PFSK-1 (cell line): ENCODE data around the gene CCDC192.

Source experiments
- FOXP2 ChIP-seq: optimal IDR thresholded peaks from 2 replicates; pipeline ENCODE3; 2011; ENCODE audit warnings: borderline replicate concordance, control low read depth, inconsistent platforms; ENCODE audit not compliant: insufficient read depth; ENCODE audit errors: extremely low read length, extremely low read depth
- POLR2AphosphoS5 ChIP-seq: IDR thresholded peaks from 2 replicates; pipeline ENCODE4 v1.6.1; 2012; ENCODE audit warnings: low read depth, mild to moderate bottlenecking, control low read depth, low read length, moderate library complexity
- SIN3A ChIP-seq: IDR thresholded peaks from 2 replicates; pipeline ENCODE4 v1.6.1; 2012; ENCODE audit warnings: mild to moderate bottlenecking, low read length, moderate library complexity, borderline replicate concordance; ENCODE audit not compliant: insufficient read depth
- TAF1 ChIP-seq: IDR thresholded peaks from 2 replicates; pipeline ENCODE4 v1.6.1; 2012; ENCODE audit warnings: low read length, control low read depth, borderline replicate concordance; ENCODE audit not compliant: insufficient read depth
- TF ChIP-seq, protein P1 (sequence below), 2 experiments: IDR thresholded peaks; 2 replicates each; pipeline versions ENCODE4 v1.6.1 to v1.8.0; 2011 to 2012; ENCODE audit warnings: low read depth in 2 of 2, low read length in 2 of 2, control low read depth in 1 of 2, inconsistent platforms in 1 of 2, mild to moderate bottlenecking in 1 of 2, moderate library complexity in 1 of 2; ENCODE audit not compliant: insufficient read depth in 1 of 2

Gene CCDC192

DNA sequence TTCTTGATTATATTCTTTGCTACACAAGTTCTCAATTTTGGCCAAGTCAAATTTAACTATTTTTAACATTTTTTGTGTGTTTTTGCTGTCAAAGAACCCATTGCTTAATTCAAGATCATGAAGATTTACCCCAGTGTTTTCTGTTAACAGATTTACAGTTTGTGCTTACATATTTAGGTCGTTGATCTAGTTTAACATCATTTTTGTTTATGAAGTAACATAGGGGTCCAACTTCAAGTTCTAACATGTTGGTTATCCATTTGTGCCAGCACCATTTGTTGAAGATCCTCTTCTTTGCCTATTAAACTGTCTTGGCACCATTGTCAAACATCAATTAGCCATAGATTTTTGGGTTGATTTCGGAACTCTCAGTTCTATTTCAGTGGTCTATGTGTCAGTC, 71.0 kb downstream of the CCDC192 start:
- TF ChIP-seq TAF1 = no peak
- no peak for TF ChIP-seq POLR2AphosphoS5
- TF ChIP-seq, protein P1, sequence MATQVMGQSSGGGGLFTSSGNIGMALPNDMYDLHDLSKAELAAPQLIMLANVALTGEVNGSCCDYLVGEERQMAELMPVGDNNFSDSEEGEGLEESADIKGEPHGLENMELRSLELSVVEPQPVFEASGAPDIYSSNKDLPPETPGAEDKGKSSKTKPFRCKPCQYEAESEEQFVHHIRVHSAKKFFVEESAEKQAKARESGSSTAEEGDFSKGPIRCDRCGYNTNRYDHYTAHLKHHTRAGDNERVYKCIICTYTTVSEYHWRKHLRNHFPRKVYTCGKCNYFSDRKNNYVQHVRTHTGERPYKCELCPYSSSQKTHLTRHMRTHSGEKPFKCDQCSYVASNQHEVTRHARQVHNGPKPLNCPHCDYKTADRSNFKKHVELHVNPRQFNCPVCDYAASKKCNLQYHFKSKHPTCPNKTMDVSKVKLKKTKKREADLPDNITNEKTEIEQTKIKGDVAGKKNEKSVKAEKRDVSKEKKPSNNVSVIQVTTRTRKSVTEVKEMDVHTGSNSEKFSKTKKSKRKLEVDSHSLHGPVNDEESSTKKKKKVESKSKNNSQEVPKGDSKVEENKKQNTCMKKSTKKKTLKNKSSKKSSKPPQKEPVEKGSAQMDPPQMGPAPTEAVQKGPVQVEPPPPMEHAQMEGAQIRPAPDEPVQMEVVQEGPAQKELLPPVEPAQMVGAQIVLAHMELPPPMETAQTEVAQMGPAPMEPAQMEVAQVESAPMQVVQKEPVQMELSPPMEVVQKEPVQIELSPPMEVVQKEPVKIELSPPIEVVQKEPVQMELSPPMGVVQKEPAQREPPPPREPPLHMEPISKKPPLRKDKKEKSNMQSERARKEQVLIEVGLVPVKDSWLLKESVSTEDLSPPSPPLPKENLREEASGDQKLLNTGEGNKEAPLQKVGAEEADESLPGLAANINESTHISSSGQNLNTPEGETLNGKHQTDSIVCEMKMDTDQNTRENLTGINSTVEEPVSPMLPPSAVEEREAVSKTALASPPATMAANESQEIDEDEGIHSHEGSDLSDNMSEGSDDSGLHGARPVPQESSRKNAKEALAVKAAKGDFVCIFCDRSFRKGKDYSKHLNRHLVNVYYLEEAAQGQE (IDR thresholded peaks at IDR 0.05; ENCODE audit: insufficient read depth in 1 of 2, low read depth in 2 of 2, low read length in 2 of 2) = no peak
- TF ChIP-seq FOXP2 = no peak

GRCh38 chr5:127776477-127776876, 73.3 kb downstream of the CCDC192 start:
- no peak for TF ChIP-seq POLR2AphosphoS5
- no peak for TF ChIP-seq TAF1
- TF ChIP-seq, protein P1 (IDR thresholded peaks at IDR 0.05; ENCODE audit: insufficient read depth in 1 of 2, low read depth in 2 of 2, low read length in 2 of 2) = no peak
- TF ChIP-seq FOXP2 = no peak
- no peak for TF ChIP-seq SIN3A

DNA sequence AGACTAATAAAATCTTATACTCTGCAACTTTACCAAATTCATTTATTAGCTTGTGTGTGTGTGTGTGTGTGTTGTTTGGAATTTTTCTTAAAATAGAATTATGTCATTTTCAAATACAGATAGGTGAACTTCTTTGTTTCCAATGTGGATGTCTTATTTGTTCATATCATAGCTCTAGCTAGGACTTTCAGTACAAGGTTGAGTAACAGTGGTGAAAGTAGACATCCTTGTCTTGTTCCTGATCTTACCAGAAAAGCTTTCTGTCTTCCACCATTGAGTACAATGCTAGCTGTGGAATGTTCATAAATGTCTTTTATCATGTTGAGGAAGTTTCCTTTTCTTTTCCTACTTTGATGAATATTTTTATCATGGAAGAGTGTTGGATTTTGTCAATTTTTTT, 74.8 kb downstream of the CCDC192 start:
- no peak for TF ChIP-seq SIN3A
- TF ChIP-seq POLR2AphosphoS5 = no peak
- TF ChIP-seq TAF1 = no peak
- TF ChIP-seq, protein P1 (IDR thresholded peaks at IDR 0.05; ENCODE audit: insufficient read depth in 1 of 2, low read depth in 2 of 2, low read length in 2 of 2) = no peak
- TF ChIP-seq FOXP2 = no peak

DNA sequence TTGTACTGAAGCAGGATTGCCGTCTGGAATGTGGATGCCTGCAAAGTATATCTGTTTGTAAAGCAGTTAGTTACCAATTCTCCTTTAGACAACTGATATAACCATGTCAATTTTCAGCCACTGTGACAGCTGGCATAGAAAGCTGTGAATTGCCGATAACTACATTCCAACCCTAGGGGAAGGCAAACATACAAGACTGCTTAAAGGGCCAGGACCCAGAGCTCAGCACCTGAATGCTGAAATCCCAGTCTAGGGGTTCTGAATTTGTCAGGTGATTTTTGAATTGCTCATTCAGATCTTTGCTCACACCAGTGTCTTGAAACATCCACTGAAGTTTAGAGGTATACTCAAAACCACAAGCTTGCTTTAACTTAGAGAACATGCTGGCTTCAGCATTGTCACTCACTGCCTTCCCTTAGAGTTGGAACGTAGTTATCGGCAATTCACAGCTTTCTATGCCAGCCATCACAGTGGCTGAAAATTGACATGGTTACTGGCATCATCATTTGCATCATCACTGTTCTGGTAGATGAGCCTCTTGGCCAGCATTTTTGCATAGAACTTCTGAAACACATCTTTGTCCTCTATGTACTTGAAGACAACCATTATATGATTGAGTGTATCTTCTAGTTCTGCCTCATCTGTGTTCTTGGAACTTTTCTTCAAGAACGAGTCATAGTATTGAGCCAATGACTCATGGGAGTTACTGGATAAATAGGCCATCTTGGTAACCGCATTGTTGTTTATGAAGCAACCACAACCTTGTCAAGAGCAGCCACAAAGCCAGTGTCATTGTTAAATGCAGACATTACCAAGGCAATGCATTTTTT, 82.1 kb downstream of the CCDC192 start:
- no peak for TF ChIP-seq FOXP2
- TF ChIP-seq, protein P1 (IDR thresholded peaks at IDR 0.05; ENCODE audit: insufficient read depth in 1 of 2, low read depth in 2 of 2, low read length in 2 of 2) = no peak
- TF ChIP-seq TAF1 = no peak
- no peak for TF ChIP-seq POLR2AphosphoS5
- TF ChIP-seq SIN3A = no peak

DNA sequence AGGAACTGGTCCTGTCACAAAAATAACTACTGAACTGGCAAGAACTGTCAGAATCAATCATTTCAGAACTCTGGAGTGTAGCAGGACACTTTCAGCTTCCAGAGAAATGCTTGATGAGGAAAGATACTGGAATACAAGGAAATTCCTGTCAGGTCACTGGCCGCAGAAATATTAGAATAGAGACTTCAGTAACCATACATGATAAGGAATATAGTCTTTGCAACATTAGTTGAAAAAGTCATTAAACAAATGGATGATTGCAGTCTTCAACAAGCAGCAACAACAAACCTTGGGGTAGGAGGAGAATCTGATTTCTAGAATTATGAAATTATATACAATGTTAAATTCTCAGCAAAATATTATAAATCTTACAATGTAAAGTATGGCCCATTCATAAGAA, 88.2 kb downstream of the CCDC192 start:
- TF ChIP-seq, protein P1 (IDR thresholded peaks at IDR 0.05; ENCODE audit: insufficient read depth in 1 of 2, low read depth in 2 of 2, low read length in 2 of 2) = no peak
- TF ChIP-seq POLR2AphosphoS5 (no peak), TAF1 (no peak), FOXP2 (no peak), SIN3A (no peak)
